HG03095 (cell line): ENCODE results near the gene LEAP2.

Source experiments
- ATAC-seq: cut with Tn5 transposase; IDR thresholded peaks from one replicate; pipeline ENCODE4 v1.9.1; 2021; ENCODE audit warnings: moderate library complexity; ENCODE audit not compliant: unreplicated experiment

LEAP2 gene

GRCh38 chr5:132876020-132876759 is 2.7 kb downstream of the LEAP2 start:
- ATAC-seq: no peak

GRCh38 chr5:132877466-132877865 is 4.0 kb downstream of the LEAP2 start:
- ATAC-seq: no peak

- no peak for ATAC-seq
These were observed 4.5 kb downstream of the LEAP2 start for GRCh38 chr5:132877938-132878337.

- ATAC-seq: no peak
These were observed 9.9 kb downstream of the LEAP2 start for GRCh38 chr5:132883261-132883834.

- ATAC-seq: no peak
These were observed 11.1 kb downstream of the LEAP2 start for GRCh38 chr5:132884548-132884947.

GRCh38 chr5:132886064-132886823 is 12.8 kb downstream of the LEAP2 start:
- no peak for ATAC-seq

- ATAC-seq: no peak
These were observed 13.8 kb downstream of the LEAP2 start for GRCh38 chr5:132887283-132887682.

- ATAC-seq: no peak
These were observed 16.0 kb downstream of the LEAP2 start for GRCh38 chr5:132889501-132889900.

- no peak for ATAC-seq
These were observed 17.3 kb downstream of the LEAP2 start for GRCh38 chr5:132890817-132891216.

GRCh38 chr5:132895719-132896305 is 22.3 kb downstream of the LEAP2 start:
- ATAC-seq: no peak

GRCh38 chr5:132896685-132897084 is 23.2 kb downstream of the LEAP2 start:
- no peak for ATAC-seq

- no peak for ATAC-seq
These were observed 24.6 kb downstream of the LEAP2 start for GRCh38 chr5:132898094-132898493.

- ATAC-seq: no peak
These were observed 27.6 kb downstream of the LEAP2 start for GRCh38 chr5:132901036-132901435.

GRCh38 chr5:132901730-132902129 is 28.3 kb downstream of the LEAP2 start:
- no peak for ATAC-seq

GRCh38 chr5:132905938-132906337 is 32.5 kb downstream of the LEAP2 start:
- ATAC-seq: no peak

GRCh38 chr5:132907161-132907560 is 33.7 kb downstream of the LEAP2 start:
- ATAC-seq: no peak

GRCh38 chr5:132909702-132910101 is 36.2 kb downstream of the LEAP2 start:
- ATAC-seq: no peak

GRCh38 chr5:132915681-132916080 is 42.2 kb downstream of the LEAP2 start:
- no peak for ATAC-seq

- no peak for ATAC-seq
These were observed 42.6 kb downstream of the LEAP2 start for GRCh38 chr5:132916086-132916485.
